HFFc6 (cell line): ENCODE measurements around the gene KRTAP10-1. TPM values are rescaled to one million over a fixed set of nuclear protein-coding genes. Genes with fewer than 3 reads are reported as not detected.
"Not testable (repeated sequence)": the region's sequence is repeated elsewhere in the genome, so short reads cannot be mapped to it uniquely, and the experiment has no call there.

Experiments used
- DNase-seq: peaks from one replicate; pipeline ENCODE4 v3.0.0-alpha.2; 2018
- H3K27ac Mint-ChIP-seq: 2 replicates; pipeline ENCODE4 v1.8.0; 2020; ENCODE audit warnings: mild to moderate bottlenecking, mixed read lengths
- H3K27me3 Mint-ChIP-seq: 2 replicates; pipeline ENCODE4 v1.8.0; 2021; ENCODE audit warnings: mild to moderate bottlenecking, moderate library complexity, mixed read lengths; ENCODE audit not compliant: insufficient read depth
- H3K36me3 Mint-ChIP-seq: 2 replicates; pipeline ENCODE4 v1.8.0; 2021; ENCODE audit warnings: low read depth, mixed read lengths
- H3K4me1 Mint-ChIP-seq: 2 replicates; pipeline ENCODE4 v1.8.0; 2020; ENCODE audit warnings: low read depth, mixed read lengths
- H3K4me3 Mint-ChIP-seq: 2 replicates; pipeline ENCODE4 v1.8.0; 2020; ENCODE audit warnings: mild to moderate bottlenecking, moderate library complexity, mixed read lengths
- H3K9me3 Mint-ChIP-seq: 2 replicates; pipeline ENCODE4 v1.8.0; 2020; ENCODE audit warnings: mild to moderate bottlenecking, mixed read lengths
- CTCF ChIP-seq: fragments of 200-600 bp; sonication (generic); IDR thresholded peaks from 2 replicates; pipeline ENCODE4 v1.5.0; 2021; ENCODE audit warnings: antibody characterized with exemption, mild to moderate bottlenecking
- total RNA-seq, 6 experiments: library from RNA; stranded (reverse); fragmentation: NEBNext Ultra II Directional; extraction: Animal tissue kit (Norgen Biotek cat#: 25700); gene quantifications; 2 replicates in 1 of 6; 3 replicates in 5 of 6; pipeline ENCODE4 v1.2.3, GENCODE V29; 2021

KRTAP10-1 gene
- total RNA-seq, 6 experiments from 2014 or later, result not detected

- H3K27ac Mint-ChIP-seq, result no peak overlapping the region
- H3K9me3 Mint-ChIP-seq, result peaks cover 12% of the 10 kb centered on the region; the same call in 1 of the 2 replicates
- TF ChIP-seq CTCF, result no peak
- no peaks in the 10 kb centered on the region; the same call in 1 of the 2 replicates for H3K36me3 Mint-ChIP-seq
- no peak for DNase-seq
- H3K4me3 Mint-ChIP-seq, result no peak overlapping the region
- peaks cover 19% of the 10 kb centered on the region for H3K27me3 Mint-ChIP-seq
- H3K4me1 Mint-ChIP-seq, result no peaks in the 10 kb centered on the region
These were observed 12.7 kb upstream of the KRTAP10-1 start for GRCh38 chr21:44552681-44553080.

- peaks cover 20% of the 10 kb centered on the region for H3K27me3 Mint-ChIP-seq
- no peaks in the 10 kb centered on the region for H3K4me1 Mint-ChIP-seq
- H3K9me3 Mint-ChIP-seq, result peaks cover 14% of the 10 kb centered on the region
- TF ChIP-seq CTCF, result no peak
- H3K36me3 Mint-ChIP-seq, result no peaks in the 10 kb centered on the region; the same call in 1 of the 2 replicates
- no peak overlapping the region for H3K4me3 Mint-ChIP-seq
- no peak for DNase-seq
- H3K27ac Mint-ChIP-seq, result no peak overlapping the region
These were observed 12.1 kb upstream of the KRTAP10-1 start for GRCh38 chr21:44552136-44552535.

GRCh38 chr21:44551340-44551961 is 11.5 kb upstream of the KRTAP10-1 start, which contains the start of gene KRTAP10-2:
Gene KRTAP10-2 (minus strand): TSS chr21:44551505. CDS start chr21:44551458, 47 bp downstream.
- no peak for TF ChIP-seq CTCF
- no peaks in the 10 kb centered on the region; the same call in 1 of the 2 replicates for H3K36me3 Mint-ChIP-seq
- peaks cover 23% of the 10 kb centered on the region for H3K27me3 Mint-ChIP-seq
- H3K4me1 Mint-ChIP-seq, result no peaks in the 10 kb centered on the region
- peaks cover 21% of the 10 kb centered on the region for H3K9me3 Mint-ChIP-seq
- DNase-seq, result no peak
- H3K27ac Mint-ChIP-seq, result no peak within 1 kb of the TSS
- no peak within 1 kb of the TSS for H3K4me3 Mint-ChIP-seq

- H3K27me3 Mint-ChIP-seq, result peaks cover 24% of the 10 kb centered on the region
- no peak overlapping the region for H3K4me3 Mint-ChIP-seq
- no peaks in the 10 kb centered on the region; the same call in 1 of the 2 replicates for H3K36me3 Mint-ChIP-seq
- no peaks in the 10 kb centered on the region for H3K4me1 Mint-ChIP-seq
- peaks cover 22% of the 10 kb centered on the region for H3K9me3 Mint-ChIP-seq
- no peak for DNase-seq
- TF ChIP-seq CTCF, result no peak
- H3K27ac Mint-ChIP-seq, result no peak overlapping the region
These were observed 10.8 kb upstream of the KRTAP10-1 start for GRCh38 chr21:44550807-44551206.

GRCh38 chr21:44550285-44550684 is 10.3 kb upstream of the KRTAP10-1 start:
- not testable (repeated sequence) for H3K4me1 Mint-ChIP-seq, DNase-seq
- H3K27me3 Mint-ChIP-seq, result peaks cover 24% of the 10 kb centered on the region

GRCh38 chr21:44549525-44550211 is 9.7 kb upstream of the KRTAP10-1 start:
- H3K4me3 Mint-ChIP-seq, result no peak overlapping the region
- H3K27ac Mint-ChIP-seq, result no peak overlapping the region
- H3K36me3 Mint-ChIP-seq, result no peaks in the 10 kb centered on the region; the same call in 1 of the 2 replicates
- DNase-seq, result no peak
- peaks cover 22% of the 10 kb centered on the region for H3K9me3 Mint-ChIP-seq
- H3K27me3 Mint-ChIP-seq, result peaks cover 24% of the 10 kb centered on the region
- no peaks in the 10 kb centered on the region for H3K4me1 Mint-ChIP-seq
- TF ChIP-seq CTCF, result no peak

More at GRCh38 chr21:44550285-44550684, 10.3 kb upstream of the KRTAP10-1 start:
- not testable (repeated sequence) for H3K36me3 Mint-ChIP-seq, H3K27ac Mint-ChIP-seq, H3K4me3 Mint-ChIP-seq
- peaks cover 22% of the 10 kb centered on the region for H3K9me3 Mint-ChIP-seq
